HepG2 (cell line): ENCODE results near the gene ANKRD11. TPM values are rescaled to one million over a fixed set of nuclear protein-coding genes. Genes with fewer than 3 reads are reported as not detected.
A peak's percentile ranks its signal among the peaks of the same experiment; 100 is the strongest.

Experiments used
- ATAC-seq: fragments of 200-7000 bp; cut with Tn5 transposase; 3 replicates; pipeline ENCODE4 v1.9.1; 2020; ENCODE audit warnings: mild to moderate bottlenecking, moderate library complexity
- BruUV-seq: library from RNA; stranded (reverse); fragments of 400-500 nt; replicated peaks from 2 replicates; lab custom pipeline; 2021; lab: Mats Ljungman, UMichigan
- CTCF ChIA-PET: fragments of 300-600 bp; formaldehyde crosslinking; extraction: SDS; loops from one replicate; lab custom pipeline; 2021; ENCODE audit warnings: low total read pairs, inconsistent platforms, low intra/inter-chr PET ratio; lab: Yijun Ruan, JAX
- POLR2A ChIA-PET: fragments of 350-600 bp; sonication (Branson Sonifier 250); formaldehyde crosslinking; loops from one replicate; lab custom pipeline; 2020; ENCODE audit warnings: antibody characterized with exemption, inconsistent platforms; lab: Yijun Ruan, JAX
- DNase-seq: peaks from one replicate; pipeline ENCODE4 v3.0.0-alpha.2; 2015; ENCODE audit warnings: low spot score
- FAIRE-seq: peaks from 3 replicates; lab custom pipeline; 2011; peaks lifted over from hg19 to GRCh38; lab: Jason Lieb, UNC
- H2AFZ ChIP-seq: one replicate; pipeline ENCODE4 v1.6.1; 2011; ENCODE audit warnings: low read length, inconsistent platforms
- H3K27ac ChIP-seq: fragments of 300-600 bp; 3 replicates; pipeline ENCODE4 v1.8.0; 2011; ENCODE audit warnings: mixed run types, mild to moderate bottlenecking, mixed read lengths, low read length, inconsistent platforms; ENCODE audit not compliant: insufficient read depth; ENCODE audit errors: extremely low read length
- H3K27me3 ChIP-seq, 2 experiments: fragments of 200-600 bp in 1 of 2; 2 replicates in 1 of 2; 3 replicates in 1 of 2; pipeline versions ENCODE4 v1.6.0 to v1.8.0; 2011; ENCODE audit warnings: low read length in 2 of 2, mild to moderate bottlenecking in 2 of 2, moderate library complexity in 2 of 2, inconsistent platforms in 1 of 2; ENCODE audit not compliant: insufficient read depth in 2 of 2, control insufficient read depth in 1 of 2
- H3K36me3 ChIP-seq, 2 experiments: fragments of 200-600 bp in 1 of 2; replicated peaks in 1 of 2; 2 replicates in 1 of 2; 3 replicates in 1 of 2; pipeline versions ENCODE4 v1.5.1 to v1.8.0; 2011; ENCODE audit warnings: low read length in 2 of 2, inconsistent platforms in 1 of 2; ENCODE audit not compliant: insufficient read depth in 2 of 2, control insufficient read depth in 1 of 2
- H3K4me1 ChIP-seq: 2 replicates; pipeline ENCODE4 v1.5.1; 2012; ENCODE audit warnings: low read length, inconsistent platforms; ENCODE audit not compliant: insufficient read depth
- H3K4me2 ChIP-seq: 2 replicates; pipeline ENCODE4 v1.6.0; 2011; ENCODE audit warnings: low read depth, low read length, inconsistent platforms
- H3K4me3 ChIP-seq, 3 experiments: fragments of 200-600 bp in 1 of 3; sonication (generic), shearing (Covaris generic) in 1 of 3; replicated peaks in 1 of 3; 2 replicates each; pipeline ENCODE4 v1.5.1; 2011 to 2016; ENCODE audit warnings: low read length in 3 of 3, inconsistent platforms in 2 of 3, low read depth in 2 of 3, mild to moderate bottlenecking in 2 of 3, control low read depth in 1 of 3, mixed read lengths in 1 of 3; ENCODE audit not compliant: insufficient read depth in 1 of 3
- H3K79me2 ChIP-seq: one replicate; pipeline ENCODE4 v1.6.1; 2011; ENCODE audit warnings: low read length, inconsistent platforms; ENCODE audit not compliant: insufficient read depth
- H3K9ac ChIP-seq: 2 replicates; pipeline ENCODE4 v1.6.0; 2011; ENCODE audit warnings: mild to moderate bottlenecking, low read depth, low read length, inconsistent platforms; ENCODE audit not compliant: insufficient read depth
- H3K9me3 ChIP-seq: 2 replicates; pipeline ENCODE4 v1.5.1; 2012; ENCODE audit warnings: mild to moderate bottlenecking, low read length
- H4K20me1 ChIP-seq: 2 replicates; pipeline ENCODE4 v1.6.0; 2011; ENCODE audit warnings: inconsistent platforms, mild to moderate bottlenecking, low read length, moderate library complexity; ENCODE audit not compliant: insufficient read depth
- ARNT2 ChIP-seq: sonication (generic); formaldehyde crosslinking; IDR thresholded peaks from 2 replicates; pipeline ENCODE4 v1.8.0; 2022; ENCODE audit warnings: mild to moderate bottlenecking, low read depth, missing genetic modification reagents, moderate library complexity
- RBM22 ChIP-seq: fragments of 200-400 bp; formaldehyde crosslinking; optimal IDR thresholded peaks from 2 replicates; pipeline ENCODE3; 2017; ENCODE audit warnings: mild to moderate bottlenecking, low read length, moderate library complexity
- TAF1 ChIP-seq: sonication (generic); formaldehyde crosslinking; IDR thresholded peaks from 2 replicates; pipeline ENCODE4 v1.4.0; 2020; ENCODE audit warnings: missing genetic modification reagents
- ZKSCAN1 ChIP-seq: fragments of 150-350 bp; IDR thresholded peaks from 2 replicates; pipeline ENCODE4 v1.6.1; 2014; ENCODE audit warnings: low read length
- ZNF768 ChIP-seq: sonication (generic); formaldehyde crosslinking; IDR thresholded peaks from 2 replicates; pipeline ENCODE4 v1.4.0; 2020; ENCODE audit warnings: missing genetic modification reagents
- WGBS: methylation state at CpG from one replicate; pipeline ENCODE4 v1.1.6; 2017; ENCODE audit warnings: low lambda C conversion rate; 5-methylcytosine and 5-hydroxymethylcytosine counted together
- in situ Hi-C: cut with HindIII; loops from 2 replicates; pipeline ENCODE4 v1.10.0; 2017; ENCODE audit warnings: low pct_unique_long_range_greater_than_20kb; ENCODE audit not compliant: extremely low pct_ligation_motif_present
- intact Hi-C: fragments of 100-400 bp; cut with micrococcal nuclease; formaldehyde crosslinking; loops from one replicate; pipeline ENCODE4 v1.10.0; 2022; ENCODE audit not compliant: unreplicated experiment
- polyA plus RNA-seq, 8 experiments: library from polyadenylated mRNA; depleted of rRNA in 3 of 8; stranded (reverse) in 7 of 8; unstranded in 1 of 8; fragments of >200 nt; fragmentation: Illumina TruSeq in 4 of 8; extraction: Trizol in 4 of 8; gene quantifications; 2 replicates each; pipeline versions ENCODE4 v1.2.1 to v1.2.3, GENCODE V29; 2011 to 2016; ENCODE audit warnings: low read depth in 4 of 8, missing spikeins in 1 of 8, mixed read lengths in 1 of 8; ENCODE audit not compliant: insufficient read depth in 1 of 8
- total RNA-seq, 5 experiments: library from RNA; depleted of rRNA; stranded (reverse); fragments of >200 nt; fragmentation: Illumina TruSeq; extraction: Trizol; gene quantifications; 2 replicates each; pipeline ENCODE4 v1.2.3, GENCODE V29; 2016; ENCODE audit warnings: low read depth in 1 of 5
- TF ChIP-seq, protein P1 (sequence below): IDR thresholded peaks from 2 replicates; pipeline ENCODE4 v1.6.1; 2018; ENCODE audit warnings: missing genetic modification reagents, mild to moderate bottlenecking, missing compliant biosample characterization

The ANKRD11 gene
- total and polyA plus RNA-seq, 2 of the 13 experiments (the other 11 are each of a cell fraction or from before 2014, with no cell fraction given), result 21.4 to 38.4 TPM

DNA sequence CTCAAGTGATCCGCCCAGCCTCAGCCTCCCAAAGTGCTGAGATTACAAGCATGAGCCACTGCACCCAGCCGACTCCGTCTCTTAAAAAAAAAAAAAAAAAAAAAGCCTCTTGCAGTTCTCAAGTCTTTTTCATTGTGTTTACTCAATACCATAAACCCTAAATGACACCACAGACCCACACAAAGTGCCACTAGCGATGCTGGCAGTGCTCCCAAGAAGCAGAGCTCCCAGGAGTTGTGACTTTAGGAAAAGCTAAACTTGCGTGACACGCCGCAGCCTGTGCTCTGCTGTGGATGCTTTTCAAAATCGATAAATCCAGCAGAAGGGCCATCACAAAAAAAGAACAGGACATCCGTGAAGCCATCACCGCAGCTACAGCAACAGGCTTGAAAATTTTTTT is 114.7 kb downstream of the ANKRD11 start (continued):
- TF ChIP-seq ZNF768, result no peak
- no peak for TF ChIP-seq ZKSCAN1
- no peak for TF ChIP-seq ARNT2 (CRISPR knock-in tag)
- TF ChIP-seq TAF1 (CRISPR knock-in tag), result no peak

DNA sequence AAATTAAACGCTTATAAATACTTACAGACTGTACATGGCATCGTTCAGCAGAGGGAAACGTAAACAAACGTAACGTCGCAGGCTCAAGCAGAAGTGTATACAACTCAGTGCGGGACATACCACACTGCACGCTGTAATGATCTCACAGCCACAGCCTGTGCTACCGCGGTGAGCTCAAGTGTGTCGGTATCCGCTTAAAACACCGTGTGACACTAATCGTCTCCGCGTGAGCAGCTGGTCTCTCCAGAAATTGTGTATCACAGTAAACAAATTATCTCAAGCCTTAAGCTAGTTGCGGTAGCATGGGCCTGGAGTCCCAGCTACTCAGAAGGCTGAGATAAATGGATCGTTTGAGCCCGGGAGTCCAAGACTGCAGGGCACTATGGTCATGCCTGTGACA is 115.3 kb downstream of the ANKRD11 start:
- H3K9me3 ChIP-seq, result no peaks in the 10 kb centered on the region
- no peak overlapping the region for H3K9ac ChIP-seq
- BruUV-seq, result no TSS peak
- FAIRE-seq (no peak), DNase-seq (no peak), ATAC-seq (no peak)
- in situ Hi-C loops, result no loop called here
- WGBS, result 95% methylated on average over 19 of the region's 19 CpGs
- intact Hi-C loops, result no loop called here
- CTCF ChIA-PET, result no interaction called here
- TF ChIP-seq, protein P1, sequence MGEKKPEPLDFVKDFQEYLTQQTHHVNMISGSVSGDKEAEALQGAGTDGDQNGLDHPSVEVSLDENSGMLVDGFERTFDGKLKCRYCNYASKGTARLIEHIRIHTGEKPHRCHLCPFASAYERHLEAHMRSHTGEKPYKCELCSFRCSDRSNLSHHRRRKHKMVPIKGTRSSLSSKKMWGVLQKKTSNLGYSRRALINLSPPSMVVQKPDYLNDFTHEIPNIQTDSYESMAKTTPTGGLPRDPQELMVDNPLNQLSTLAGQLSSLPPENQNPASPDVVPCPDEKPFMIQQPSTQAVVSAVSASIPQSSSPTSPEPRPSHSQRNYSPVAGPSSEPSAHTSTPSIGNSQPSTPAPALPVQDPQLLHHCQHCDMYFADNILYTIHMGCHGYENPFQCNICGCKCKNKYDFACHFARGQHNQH (CRISPR knock-in tag), result no peak
- TF ChIP-seq RBM22, result peak; percentile 83
- H3K4me1 ChIP-seq, result peaks cover 34% of the 10 kb centered on the region
- peaks cover 21 to 36% of the 10 kb centered on the region in 2 experiments for H3K36me3 ChIP-seq
- POLR2A ChIA-PET, result no interaction called here
- H3K27ac ChIP-seq, result no peak overlapping the region
- peaks cover 100% of the 10 kb centered on the region for H3K79me2 ChIP-seq
- no peak overlapping the region for H2AFZ ChIP-seq
- H3K4me3 ChIP-seq, result no peak overlapping the region
- peaks cover 98% of the 10 kb centered on the region for H4K20me1 ChIP-seq
- H3K4me2 ChIP-seq, result no peak overlapping the region
- H3K27me3 ChIP-seq, result no peaks in the 10 kb centered on the region
